Measurements from ENCODE around the gene USH1C. TPM values are rescaled to one million over a fixed set of nuclear protein-coding genes. Genes with fewer than 3 reads are reported as not detected.

USH1C gene
- polyA plus RNA-seq, 1 donor from 2014 or later = not detected

GRCh38 chr11:17476317-17477083, 67.7 kb downstream of the USH1C start, which contains the start of gene ABCC8:
TSS of gene ABCC8 (minus strand) at chr11:17476845. CDS start at chr11:17476776, 69 bp downstream.
- H3K36me3 Mint-ChIP-seq = no peaks in the 10 kb centered on the region
- H3K9me3 Mint-ChIP-seq = peaks cover 0 to 2% (median 0%) of the 10 kb centered on the region in 3 donors
- H3K4me1 Mint-ChIP-seq = peaks cover 0 to 4% (median 1%) of the 10 kb centered on the region in 3 donors
- H3K4me3 Mint-ChIP-seq = no peak within 1 kb of the TSS
- H3K27ac Mint-ChIP-seq = no peak within 1 kb of the TSS
- H3K27me3 Mint-ChIP-seq = peaks cover 27% of the 10 kb centered on the region

GRCh38 chr11:17475666-17476316, 68.4 kb downstream of the USH1C start:
- H3K4me1 Mint-ChIP-seq = peaks cover 0 to 4% (median 1%) of the 10 kb centered on the region in 3 donors
- H3K4me3 Mint-ChIP-seq = no peak overlapping the region
- no peak overlapping the region for H3K27ac Mint-ChIP-seq
- H3K27me3 Mint-ChIP-seq = peaks cover 31% of the 10 kb centered on the region
- H3K9me3 Mint-ChIP-seq = peaks cover 0 to 2% (median 0%) of the 10 kb centered on the region in 3 donors
- H3K36me3 Mint-ChIP-seq = no peaks in the 10 kb centered on the region

- H3K36me3 Mint-ChIP-seq = no peaks in the 10 kb centered on the region
- H3K27me3 Mint-ChIP-seq = peaks cover 35% of the 10 kb centered on the region
- H3K27ac Mint-ChIP-seq = no peak overlapping the region
- H3K4me3 Mint-ChIP-seq = no peak overlapping the region
- peaks cover 0 to 2% (median 0%) of the 10 kb centered on the region in 3 donors for H3K9me3 Mint-ChIP-seq
- peaks cover 0 to 4% (median 1%) of the 10 kb centered on the region in 3 donors for H3K4me1 Mint-ChIP-seq
These were observed 71.0 kb downstream of the USH1C start for GRCh38 chr11:17473071-17473744.

GRCh38 chr11:17472467-17472866, 71.7 kb downstream of the USH1C start:
- H3K9me3 Mint-ChIP-seq = peaks cover 0 to 2% (median 0%) of the 10 kb centered on the region in 3 donors
- H3K36me3 Mint-ChIP-seq = no peaks in the 10 kb centered on the region
- peaks cover 31% of the 10 kb centered on the region for H3K27me3 Mint-ChIP-seq
- peaks cover 0 to 4% (median 1%) of the 10 kb centered on the region in 3 donors for H3K4me1 Mint-ChIP-seq
- H3K4me3 Mint-ChIP-seq = no peak overlapping the region
- H3K27ac Mint-ChIP-seq = no peak overlapping the region

- Mint-ChIP-seq H3K27me3 (peaks cover 26% of the 10 kb centered on the region), H3K9me3 (peaks cover 0 to 2% (median 0%) of the 10 kb centered on the region in 3 donors), H3K36me3 (no peaks in the 10 kb centered on the region), H3K4me3 (no peak overlapping the region), H3K4me1 (peaks cover 0 to 4% (median 1%) of the 10 kb centered on the region in 3 donors), H3K27ac (no peak overlapping the region)
These were observed 72.7 kb downstream of the USH1C start for GRCh38 chr11:17471501-17471900.

GRCh38 chr11:17469998-17470397, 74.2 kb downstream of the USH1C start:
- H3K27me3 Mint-ChIP-seq = peaks cover 14% of the 10 kb centered on the region
- no peak overlapping the region for H3K27ac Mint-ChIP-seq
- peaks cover 0 to 2% (median 0%) of the 10 kb centered on the region in 3 donors for H3K9me3 Mint-ChIP-seq

GRCh38 chr11:17468122-17468521, 76.1 kb downstream of the USH1C start:
- Mint-ChIP-seq H3K4me3 (no peak overlapping the region), H3K4me1 (no peaks in the 10 kb centered on the region), H3K36me3 (no peaks in the 10 kb centered on the region), H3K9me3 (peaks cover 0 to 2% (median 0%) of the 10 kb centered on the region in 3 donors), H3K27me3 (peaks cover 10% of the 10 kb centered on the region), H3K27ac (no peak overlapping the region)

More at GRCh38 chr11:17469998-17470397, 74.2 kb downstream of the USH1C start:
- no peaks in the 10 kb centered on the region for H3K36me3 Mint-ChIP-seq
- no peak overlapping the region for H3K4me3 Mint-ChIP-seq
- no peaks in the 10 kb centered on the region for H3K4me1 Mint-ChIP-seq

GRCh38 chr11:17463546-17464174, 80.6 kb downstream of the USH1C start:
- Mint-ChIP-seq H3K27me3 (peaks cover 5% of the 10 kb centered on the region), H3K4me1 (no peaks in the 10 kb centered on the region), H3K9me3 (no peaks in the 10 kb centered on the region), H3K4me3 (no peak overlapping the region), H3K36me3 (no peaks in the 10 kb centered on the region), H3K27ac (no peak overlapping the region)

GRCh38 chr11:17462940-17463339, 81.3 kb downstream of the USH1C start:
- peaks cover 5% of the 10 kb centered on the region for H3K27me3 Mint-ChIP-seq
- no peak overlapping the region for H3K27ac Mint-ChIP-seq
- no peaks in the 10 kb centered on the region for H3K9me3 Mint-ChIP-seq
- H3K4me1 Mint-ChIP-seq = no peaks in the 10 kb centered on the region
- H3K4me3 Mint-ChIP-seq = no peak overlapping the region
- H3K36me3 Mint-ChIP-seq = no peaks in the 10 kb centered on the region

GRCh38 chr11:17460406-17460805, 83.8 kb downstream of the USH1C start:
- Mint-ChIP-seq H3K4me1 (no peaks in the 10 kb centered on the region), H3K4me3 (no peak overlapping the region), H3K27me3 (peaks cover 9% of the 10 kb centered on the region), H3K9me3 (no peaks in the 10 kb centered on the region), H3K36me3 (no peaks in the 10 kb centered on the region), H3K27ac (no peak overlapping the region)

GRCh38 chr11:17459236-17459896, 84.8 kb downstream of the USH1C start:
- no peak overlapping the region for H3K4me3 Mint-ChIP-seq
- H3K27me3 Mint-ChIP-seq = peaks cover 10% of the 10 kb centered on the region
- H3K36me3 Mint-ChIP-seq = no peaks in the 10 kb centered on the region
- H3K27ac Mint-ChIP-seq = no peak overlapping the region
- no peaks in the 10 kb centered on the region for H3K9me3 Mint-ChIP-seq
- H3K4me1 Mint-ChIP-seq = no peaks in the 10 kb centered on the region

- H3K27ac Mint-ChIP-seq = no peak overlapping the region
- H3K4me3 Mint-ChIP-seq = no peak overlapping the region
- H3K4me1 Mint-ChIP-seq = no peaks in the 10 kb centered on the region
- no peaks in the 10 kb centered on the region for H3K36me3 Mint-ChIP-seq
- no peaks in the 10 kb centered on the region for H3K9me3 Mint-ChIP-seq
- peaks cover 8% of the 10 kb centered on the region for H3K27me3 Mint-ChIP-seq
These were observed 85.9 kb downstream of the USH1C start for GRCh38 chr11:17458268-17458667.

- Mint-ChIP-seq H3K4me3 (no peak overlapping the region), H3K9me3 (no peaks in the 10 kb centered on the region), H3K4me1 (no peaks in the 10 kb centered on the region), H3K36me3 (no peaks in the 10 kb centered on the region), H3K27me3 (peaks cover 7% of the 10 kb centered on the region), H3K27ac (no peak overlapping the region)
These were observed 86.6 kb downstream of the USH1C start for GRCh38 chr11:17457396-17458173.

GRCh38 chr11:17452668-17453067, 91.5 kb downstream of the USH1C start:
- Mint-ChIP-seq H3K9me3 (no peaks in the 10 kb centered on the region), H3K4me3 (no peak overlapping the region), H3K27ac (no peak overlapping the region), H3K4me1 (no peaks in the 10 kb centered on the region), H3K36me3 (no peaks in the 10 kb centered on the region), H3K27me3 (peaks cover 9% of the 10 kb centered on the region)

Data from IgD-negative memory B cell (primary cell).